HG03060 (cell line): ENCODE results near the gene TLX3.

ENCODE experiments used
- ATAC-seq: cut with Tn5 transposase; IDR thresholded peaks from one replicate; pipeline ENCODE4 v1.9.1; 2021; ENCODE audit warnings: low read depth, moderate number of reproducible peaks; ENCODE audit not compliant: unreplicated experiment

Gene TLX3

DNA sequence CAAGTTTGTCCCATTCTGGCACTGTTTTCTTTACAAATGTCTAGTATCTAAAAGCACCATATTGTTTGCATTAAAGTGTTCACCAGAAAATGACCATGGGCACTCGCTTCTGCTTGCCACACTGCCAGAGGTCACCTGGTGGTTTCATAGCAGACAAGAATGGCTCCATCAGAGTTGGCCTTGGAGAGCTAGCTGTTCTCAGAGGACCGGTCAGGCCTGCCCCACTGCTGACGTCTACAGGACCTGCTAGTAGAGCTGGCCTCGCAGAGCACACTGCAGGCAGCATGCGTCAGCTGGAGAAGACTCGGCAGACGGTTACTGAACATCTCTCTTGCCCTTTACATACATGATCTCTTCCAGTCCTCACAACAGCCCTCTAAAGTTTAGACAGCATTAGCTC is 8.7 kb upstream of the TLX3 start:
- no peak for ATAC-seq

DNA sequence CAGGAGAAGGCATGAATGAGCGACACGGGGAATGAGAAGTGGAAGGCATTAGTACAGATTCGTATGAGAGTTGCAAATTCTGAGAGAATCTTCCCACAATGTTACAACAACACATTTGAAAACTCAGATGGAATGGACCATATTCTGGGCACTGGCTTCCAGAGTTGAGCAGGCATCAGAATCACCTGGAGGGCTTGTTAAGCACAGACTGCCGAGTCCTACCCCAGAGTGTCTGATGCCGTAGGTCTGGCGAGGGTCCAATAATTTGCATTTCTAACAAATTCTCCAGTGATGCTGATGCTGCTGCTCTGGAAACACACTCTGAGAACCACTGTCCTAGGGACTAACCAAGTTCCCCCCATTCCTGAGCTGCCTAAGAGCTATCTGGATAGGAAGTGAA is 2.9 kb upstream of the TLX3 start:
- ATAC-seq = no peak

DNA sequence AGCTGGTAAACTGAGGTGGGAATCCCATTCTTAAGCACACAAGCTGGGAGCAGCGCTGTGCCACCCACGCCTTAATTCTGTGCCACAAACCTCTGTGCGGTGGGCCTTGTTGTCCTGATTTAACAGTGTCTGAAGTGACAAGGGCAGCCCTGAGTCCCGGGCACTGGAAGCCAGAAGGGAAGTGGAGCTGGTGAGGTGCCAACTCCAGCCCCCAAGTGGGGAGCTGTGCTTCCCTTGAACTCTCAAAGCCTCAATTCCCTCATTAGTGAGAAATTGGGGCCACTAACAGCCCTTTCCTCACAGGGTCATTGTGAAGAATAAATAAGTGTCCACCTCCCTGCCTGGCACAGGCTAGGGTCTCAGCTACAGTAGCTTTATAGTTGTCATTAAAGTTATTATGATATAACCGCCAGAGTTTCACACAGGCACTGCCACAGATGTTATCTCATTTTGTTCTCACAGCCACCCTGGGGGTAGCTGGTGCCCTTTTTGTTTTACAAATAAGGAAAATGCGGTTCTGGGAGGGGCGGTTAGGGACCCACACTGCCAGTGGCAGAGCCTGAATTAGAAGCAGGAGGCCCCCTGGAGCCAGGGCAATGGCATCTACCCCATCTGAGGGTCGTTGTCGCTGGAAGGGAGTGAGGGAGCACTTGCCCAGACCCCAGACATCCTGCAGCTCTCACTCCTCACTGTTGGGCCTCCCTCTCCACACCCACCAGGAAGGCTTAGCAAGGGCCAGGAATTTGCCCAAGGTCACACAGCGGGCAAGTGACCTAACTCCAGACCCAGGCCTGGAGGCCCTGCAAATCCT is 2.1 kb upstream of the TLX3 start:
- ATAC-seq = no peak

DNA sequence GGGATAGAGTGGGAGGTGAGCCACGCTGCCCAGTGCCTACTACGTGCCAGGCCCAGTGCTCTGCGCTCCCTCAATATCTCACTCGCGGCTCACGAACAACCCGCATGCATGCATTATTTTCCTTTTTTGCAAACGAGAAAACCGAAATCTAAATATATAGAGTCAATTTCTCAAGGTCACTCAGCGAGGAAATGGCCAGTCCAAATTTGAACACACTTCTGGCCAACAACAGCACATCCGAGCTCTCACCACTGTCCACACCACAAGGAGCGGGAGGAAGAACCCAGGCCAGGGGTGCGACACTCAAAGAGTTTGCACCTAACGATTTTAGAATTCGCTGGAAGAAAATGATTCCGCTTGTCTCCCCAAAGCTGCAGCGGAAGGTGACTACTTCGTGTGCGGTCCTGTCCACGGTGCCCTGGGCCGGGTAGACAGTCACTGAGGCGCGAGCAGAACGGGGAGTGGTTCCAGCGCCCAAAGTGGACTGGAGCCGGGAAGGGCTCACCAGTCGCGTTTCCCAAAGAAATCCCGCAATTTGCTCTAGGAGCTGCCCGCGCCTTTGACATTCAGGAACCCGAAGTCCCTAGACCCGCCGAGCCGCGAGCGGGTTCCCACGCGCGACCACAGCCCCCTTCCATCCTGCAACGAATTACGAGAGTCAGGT is 1.1 kb upstream of the TLX3 start:
- ATAC-seq = no peak

DNA sequence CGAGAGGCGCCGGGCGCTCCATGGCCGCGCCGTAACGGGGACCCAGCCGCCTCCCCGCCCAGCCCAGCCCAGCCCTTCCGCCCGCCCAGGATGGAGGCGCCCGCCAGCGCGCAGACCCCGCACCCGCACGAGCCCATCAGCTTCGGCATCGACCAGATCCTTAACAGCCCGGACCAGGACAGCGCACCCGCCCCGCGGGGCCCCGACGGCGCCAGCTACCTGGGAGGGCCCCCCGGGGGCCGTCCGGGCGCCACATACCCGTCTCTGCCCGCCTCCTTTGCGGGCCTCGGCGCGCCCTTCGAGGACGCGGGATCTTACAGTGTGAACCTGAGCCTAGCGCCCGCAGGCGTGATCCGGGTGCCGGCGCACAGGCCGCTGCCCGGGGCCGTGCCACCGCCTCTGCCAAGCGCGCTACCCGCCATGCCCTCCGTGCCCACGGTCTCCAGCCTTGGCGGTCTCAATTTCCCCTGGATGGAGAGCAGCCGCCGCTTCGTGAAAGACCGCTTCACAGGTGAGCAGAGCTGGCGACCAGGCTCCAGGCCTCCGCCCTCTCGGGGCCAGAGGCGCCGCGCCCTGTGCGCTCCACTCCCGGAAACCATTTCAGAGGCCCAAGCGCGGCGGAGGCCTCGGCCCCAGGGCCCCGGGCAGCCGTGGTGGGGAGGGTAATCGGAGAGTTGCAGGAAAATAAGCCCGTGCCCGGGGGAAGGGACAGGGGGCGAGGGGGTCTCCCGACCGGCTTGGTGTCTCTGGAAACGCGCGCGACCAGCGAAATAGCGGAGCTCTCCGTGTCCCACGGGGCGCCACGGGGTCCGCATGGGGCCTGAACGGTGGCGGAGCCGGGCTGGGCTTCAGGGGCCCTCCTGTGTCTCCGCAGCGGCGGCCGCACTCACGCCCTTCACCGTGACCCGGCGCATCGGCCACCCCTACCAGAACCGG is 496 bp downstream of the TLX3 start:
- ATAC-seq = no peak

DNA sequence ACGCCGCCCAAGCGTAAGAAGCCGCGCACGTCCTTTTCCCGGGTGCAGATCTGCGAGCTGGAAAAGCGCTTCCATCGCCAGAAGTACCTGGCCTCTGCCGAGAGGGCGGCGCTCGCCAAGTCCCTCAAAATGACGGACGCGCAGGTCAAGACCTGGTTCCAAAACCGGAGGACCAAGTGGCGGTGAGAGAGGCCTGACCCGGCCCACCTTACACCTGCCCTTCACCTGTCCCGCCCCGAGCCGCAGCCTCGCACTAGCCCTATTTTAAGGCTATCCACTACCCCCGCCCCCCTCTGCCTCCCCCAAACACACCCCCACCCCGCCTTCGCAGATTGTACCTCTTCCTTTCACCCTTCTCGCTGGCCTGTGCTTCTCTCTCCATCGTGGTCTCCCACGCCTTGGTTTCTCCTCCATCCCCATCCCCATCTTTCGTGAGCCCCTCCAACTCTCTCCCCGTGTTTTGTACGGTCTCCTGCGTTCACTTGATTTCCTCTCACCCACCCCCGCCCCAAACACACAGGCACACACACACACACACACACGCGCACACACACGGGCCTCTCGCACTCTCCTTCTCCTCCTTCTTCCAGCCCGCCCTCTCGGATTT is 1.3 kb downstream of the TLX3 start:
- no peak for ATAC-seq

DNA sequence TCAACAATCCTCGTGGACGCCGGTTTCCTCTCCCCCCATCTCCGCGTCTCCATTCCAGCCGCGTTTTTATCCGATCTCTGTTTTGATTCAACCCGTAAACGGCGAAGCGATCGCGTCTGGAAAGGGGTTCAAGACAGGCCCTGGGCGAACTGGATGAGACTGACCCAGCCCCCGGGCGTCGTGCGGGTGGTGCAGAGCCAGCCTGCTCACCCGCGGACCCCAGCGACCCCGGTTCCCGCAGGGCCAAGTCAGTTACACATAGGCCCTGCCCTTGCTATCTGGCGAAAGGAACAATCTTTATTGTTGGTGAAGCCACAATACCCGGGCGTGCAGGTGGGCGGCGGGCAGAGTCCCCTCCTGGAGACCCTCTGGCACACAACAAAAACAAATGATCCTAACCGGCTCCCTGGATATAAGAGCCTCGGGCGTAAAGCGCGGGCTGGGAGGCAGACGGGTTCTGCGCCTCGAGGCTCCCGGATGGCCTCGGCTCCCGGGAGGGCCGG is 1.8 kb downstream of the TLX3 start:
- no peak for ATAC-seq

DNA sequence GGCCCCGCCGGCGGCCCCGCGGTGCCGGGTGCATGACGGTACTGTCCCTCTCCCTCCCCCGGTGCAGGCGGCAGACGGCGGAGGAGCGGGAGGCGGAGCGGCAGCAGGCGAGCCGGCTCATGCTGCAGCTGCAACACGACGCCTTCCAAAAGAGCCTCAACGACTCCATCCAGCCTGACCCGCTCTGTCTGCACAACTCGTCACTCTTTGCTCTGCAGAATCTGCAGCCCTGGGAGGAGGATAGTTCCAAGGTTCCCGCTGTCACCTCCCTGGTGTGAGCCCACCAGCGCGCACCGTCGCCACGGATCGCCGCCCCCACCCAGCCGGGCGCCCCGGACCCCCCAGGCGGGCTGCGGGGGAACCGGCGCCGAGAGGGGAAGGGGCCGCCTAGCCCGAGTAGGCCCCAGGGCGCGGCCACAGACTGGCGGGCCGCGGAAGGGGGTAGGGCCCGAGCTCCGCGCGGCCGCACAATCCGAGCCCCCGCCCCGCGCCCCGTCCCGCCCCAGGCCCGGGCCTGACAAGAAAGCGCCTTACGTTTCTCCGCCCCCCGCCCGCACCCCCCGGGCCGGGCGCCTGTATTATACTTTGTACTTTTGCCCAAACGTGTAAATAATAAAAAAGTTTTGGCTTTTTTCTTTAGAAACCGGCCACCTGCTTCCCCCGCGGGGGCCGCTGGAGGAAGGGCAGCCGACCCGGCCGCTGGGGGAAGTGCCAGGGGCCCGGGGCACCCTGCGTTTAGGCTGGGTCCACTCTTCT is 2.5 kb downstream of the TLX3 start:
- no peak for ATAC-seq

DNA sequence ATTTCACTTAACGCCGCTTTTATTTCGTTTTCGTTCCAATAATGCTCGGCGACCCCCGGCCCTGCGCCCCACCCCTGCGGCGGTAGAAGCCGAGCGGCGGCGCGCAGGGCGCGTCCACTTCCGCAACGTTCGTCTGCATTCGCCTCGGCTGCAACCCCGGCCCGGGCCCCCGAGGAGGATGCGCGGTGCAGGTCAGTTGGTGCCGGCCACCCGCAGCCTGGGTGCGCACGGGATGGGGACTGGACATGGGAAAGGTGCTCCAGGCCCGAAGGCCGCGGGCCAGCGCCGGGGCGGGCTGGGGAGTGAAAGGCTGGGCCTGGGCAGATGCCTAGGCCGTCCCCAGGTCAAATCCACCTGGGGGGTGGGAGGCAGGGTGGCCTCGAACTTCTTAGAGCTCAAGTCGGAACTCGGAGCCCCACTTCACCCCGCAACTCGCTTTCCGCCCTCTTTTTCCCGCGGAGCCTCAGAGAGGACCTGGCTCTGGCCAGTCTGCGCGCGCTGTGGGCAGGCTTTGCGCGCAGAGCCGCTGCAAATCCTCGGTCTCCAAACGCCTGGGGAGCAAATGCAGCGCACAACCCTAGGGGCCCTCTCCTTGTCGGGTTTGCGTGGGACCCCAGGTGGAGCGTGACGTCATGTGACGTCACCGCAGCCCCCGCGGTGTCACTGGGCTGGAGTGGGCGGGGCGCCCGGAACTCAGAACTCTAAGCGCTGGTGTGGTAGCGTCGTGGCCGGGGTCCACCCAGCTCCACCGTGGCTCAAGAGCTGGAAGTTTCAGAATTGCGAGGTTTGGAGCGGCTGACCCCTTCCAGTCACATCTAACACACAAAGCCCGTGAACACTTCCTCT is 3.3 kb downstream of the TLX3 start:
- no peak for ATAC-seq

DNA sequence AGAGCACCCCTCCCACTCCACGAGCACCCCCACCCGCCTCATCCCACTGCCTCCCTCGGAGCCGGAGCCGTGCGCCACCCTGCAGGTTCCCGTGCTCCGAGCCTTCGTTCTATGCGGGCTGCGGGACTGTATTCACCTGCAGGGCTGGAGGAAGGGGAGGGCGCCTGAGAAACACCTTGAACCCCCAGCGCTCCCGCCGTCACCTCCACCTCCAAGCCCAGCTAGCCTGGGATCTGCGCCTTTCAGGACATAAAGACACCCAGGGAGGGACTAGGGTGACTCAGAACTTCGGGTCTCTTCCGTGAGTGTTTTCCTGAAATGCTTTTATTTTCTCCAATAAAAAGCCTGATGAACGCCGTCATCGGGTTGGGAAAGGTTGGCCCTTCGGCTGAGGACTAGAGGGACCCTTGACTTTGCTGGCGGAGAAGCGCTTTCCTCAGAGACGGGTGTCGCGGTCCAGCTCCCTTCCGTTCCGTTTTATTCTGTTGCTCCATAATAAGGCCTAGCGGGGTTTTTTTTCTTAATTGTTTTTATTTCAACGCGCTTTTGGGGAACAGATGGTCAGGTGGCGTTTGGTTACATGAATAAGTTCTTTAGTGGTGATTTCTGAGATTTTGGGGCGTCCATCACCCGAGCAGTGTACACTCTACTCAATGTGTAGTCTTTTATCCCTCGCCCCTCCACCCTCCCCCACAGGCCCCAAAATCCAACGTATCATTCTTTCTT is 4.6 kb downstream of the TLX3 start:
- ATAC-seq = no peak

DNA sequence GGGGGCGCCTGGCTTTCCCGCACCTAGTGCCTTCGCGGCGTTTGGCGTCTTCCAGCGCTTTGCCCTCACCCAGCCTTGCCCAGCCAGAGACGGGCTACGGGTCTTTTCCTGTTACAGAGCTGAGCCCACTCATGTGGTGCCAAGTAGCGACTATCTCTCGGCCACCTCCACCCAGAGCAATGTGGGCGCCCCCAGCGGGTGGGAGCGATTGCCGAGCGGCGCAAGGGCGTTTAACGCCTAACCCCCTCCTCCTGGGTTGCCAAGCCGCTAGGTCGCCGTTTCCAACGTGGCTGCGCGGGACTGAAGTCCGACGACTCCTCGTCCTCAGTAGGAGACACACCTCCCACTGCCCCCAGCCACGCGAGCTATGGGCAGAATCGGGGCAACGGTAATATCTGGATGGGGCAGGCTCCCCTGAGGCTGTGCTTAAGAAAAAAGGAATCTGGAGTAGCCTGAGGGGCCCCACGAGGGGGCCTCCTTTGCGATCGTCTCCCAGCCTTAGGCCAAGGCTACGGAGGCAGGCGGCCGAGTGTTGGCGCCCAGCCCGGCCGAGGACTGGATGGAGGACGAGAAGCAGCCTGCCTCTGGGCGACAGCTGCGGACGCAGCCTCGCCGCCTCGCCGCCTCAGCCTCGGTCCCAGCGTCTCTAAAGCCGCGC is 5.8 kb downstream of the TLX3 start:
- no peak for ATAC-seq

DNA sequence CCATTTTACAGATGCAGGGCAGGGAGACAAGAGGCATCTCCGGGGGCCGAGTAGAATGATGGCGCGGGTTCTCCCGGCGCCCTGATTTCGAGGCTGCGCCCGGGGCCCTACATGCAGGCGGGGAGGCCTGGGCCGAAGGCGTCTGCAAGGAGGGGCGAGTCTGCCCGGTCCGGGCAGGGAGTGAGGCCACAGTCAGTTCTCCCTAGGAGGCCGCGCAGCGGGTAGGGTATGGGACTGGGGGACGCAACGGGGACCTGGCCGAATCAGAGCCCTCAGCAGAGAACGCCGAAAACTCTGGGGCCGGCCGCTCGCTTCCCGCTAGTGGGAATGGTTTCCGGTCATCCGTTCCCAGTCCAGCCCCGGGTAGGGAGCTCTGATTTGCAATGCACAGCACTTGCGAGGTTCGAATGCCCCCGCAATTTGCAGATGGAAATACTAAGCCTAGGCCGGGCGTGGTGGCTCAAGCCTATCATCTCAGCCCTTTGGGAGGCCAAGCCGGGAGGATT is 6.4 kb downstream of the TLX3 start:
- ATAC-seq = no peak

DNA sequence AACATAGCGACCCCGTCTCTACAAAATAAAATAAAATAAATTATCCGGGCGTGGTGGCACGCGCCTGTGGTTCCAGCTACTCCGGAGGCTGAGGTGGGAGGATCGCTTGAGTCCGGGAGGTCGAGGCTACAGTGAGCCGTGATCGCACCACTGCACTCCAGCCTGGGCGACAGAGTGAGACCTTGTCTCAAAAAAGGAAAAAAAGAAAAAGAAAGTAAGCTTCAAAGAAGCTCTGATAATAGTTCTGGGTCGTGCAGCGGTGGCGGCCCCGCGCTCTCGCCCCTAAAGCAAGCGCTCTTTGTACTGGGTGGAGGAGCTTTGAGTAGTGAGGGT is 6.8 kb downstream of the TLX3 start:
- ATAC-seq = no peak

DNA sequence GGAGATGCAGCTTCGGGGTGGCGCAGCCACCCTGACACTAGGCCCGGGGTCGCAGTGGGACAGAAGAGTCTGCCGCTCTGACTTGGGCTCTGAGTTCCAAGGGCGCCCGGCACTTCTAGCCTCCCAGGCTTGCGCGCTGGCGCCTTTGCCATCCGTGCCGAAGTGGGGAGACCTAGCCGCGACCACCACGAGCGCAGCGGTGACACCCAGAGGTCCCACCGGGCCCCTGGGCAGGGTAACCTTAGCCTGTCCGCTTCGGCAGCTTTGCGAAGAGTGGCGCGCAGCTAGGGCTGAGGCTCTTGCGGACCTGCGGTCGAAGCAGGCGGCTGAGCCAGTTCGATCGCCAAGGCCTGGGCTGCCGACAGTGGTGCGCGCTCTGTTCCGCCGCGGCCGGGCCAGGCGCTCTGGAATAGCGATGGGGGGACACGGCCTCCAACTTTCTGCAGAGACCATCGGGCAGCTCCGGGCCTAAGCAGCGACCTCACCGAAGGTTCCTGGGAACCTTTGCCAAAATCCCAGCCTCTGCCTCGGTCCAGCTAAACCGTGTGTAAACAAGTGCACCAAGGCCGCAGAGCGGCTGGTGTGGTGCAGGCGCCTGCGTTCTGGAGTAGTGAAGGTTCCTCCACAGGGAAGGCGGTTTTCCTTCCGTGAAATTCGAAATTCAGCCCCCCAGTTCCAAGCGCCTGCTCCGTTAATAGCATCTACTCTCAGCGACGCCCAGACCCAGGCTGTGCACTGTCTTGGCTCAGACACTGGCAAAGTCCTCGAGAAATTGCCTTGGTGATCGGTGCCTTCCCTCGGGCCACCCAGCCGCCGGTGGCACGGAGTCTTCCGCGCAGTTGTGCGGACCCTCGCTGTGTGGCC is 7.4 kb downstream of the TLX3 start:
- no peak for ATAC-seq

DNA sequence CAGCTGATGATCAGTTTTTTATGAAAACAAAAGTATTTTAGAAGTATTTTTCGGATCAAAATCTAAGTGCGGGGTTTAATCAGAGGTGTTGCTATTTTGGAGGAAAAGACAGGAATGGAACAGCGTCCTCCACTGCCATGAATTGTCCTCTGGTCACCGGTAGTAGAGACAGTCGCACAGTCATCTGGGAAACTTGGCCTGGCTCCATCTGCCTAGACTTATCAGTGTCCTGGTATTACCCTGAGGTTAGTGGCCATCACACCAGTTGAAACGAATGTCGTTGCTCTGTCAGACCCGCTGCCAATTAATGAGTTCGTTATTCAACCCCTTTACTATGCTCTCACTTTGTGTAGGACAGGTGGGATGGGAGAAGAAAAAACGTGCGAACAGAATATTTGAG is 8.2 kb downstream of the TLX3 start:
- ATAC-seq = no peak

DNA sequence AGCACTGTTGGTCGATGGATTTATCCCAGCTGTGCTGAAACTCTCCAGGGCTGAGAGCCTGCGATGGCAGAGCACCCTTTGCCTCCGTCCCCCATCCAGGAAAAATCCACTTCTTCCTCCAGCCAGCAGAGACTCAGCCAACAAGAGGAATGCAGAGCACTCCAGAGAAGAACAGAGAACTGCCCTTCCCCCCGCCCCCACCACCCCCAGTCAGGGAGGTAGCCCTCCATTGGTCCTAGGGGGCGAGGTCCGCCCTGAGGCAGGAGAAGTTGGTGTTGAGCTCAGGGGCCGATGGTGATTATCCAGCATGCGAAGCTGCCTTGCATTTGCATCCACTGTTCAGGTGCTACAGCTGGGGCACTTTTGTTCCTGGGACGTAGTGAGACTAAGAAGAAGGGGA is 9.0 kb downstream of the TLX3 start:
- no peak for ATAC-seq

DNA sequence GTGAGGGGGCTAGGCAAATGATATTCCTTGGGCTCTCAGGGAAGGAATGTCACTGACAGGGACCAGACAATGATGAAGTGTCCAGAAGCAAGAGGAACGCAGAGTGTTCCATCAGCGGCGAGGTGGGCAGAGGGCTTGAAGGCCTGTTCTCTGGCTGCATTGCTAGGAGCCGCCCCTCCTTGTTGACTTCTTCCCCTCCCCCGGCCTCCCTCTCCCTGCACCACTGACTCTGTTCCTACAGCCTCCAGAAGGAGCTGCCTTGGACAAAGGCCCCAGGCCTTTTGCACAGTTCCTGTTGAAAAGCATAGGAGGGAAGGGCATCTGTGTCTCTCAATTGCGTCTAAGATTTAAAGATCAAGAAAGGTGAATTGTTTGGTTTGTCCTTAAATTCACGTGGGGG is 12.4 kb downstream of the TLX3 start:
- no peak for ATAC-seq
